ENCODE results near the gene RAX. TPM values are rescaled to one million over a fixed set of nuclear protein-coding genes. Genes with fewer than 3 reads are reported as not detected.

The RAX gene
- not detected in 2 replicates for total RNA-seq (2012; rRNA removed)

GRCh38 chr18:59272891-59273758 lies at the start of gene RAX:
RAX (minus strand) TSS chr18:59273454; CDS start chr18:59273206, 248 bp downstream.
- peaks cover 4% of the 10 kb centered on the region for H3K9me3 ChIP-seq (replicated peaks; ENCODE audit: low read length)
- H3K9ac ChIP-seq (ENCODE audit: low read depth, low read length): no peak within 1 kb of the TSS
- H3K36me3 ChIP-seq (ENCODE audit: insufficient read depth, low read length): no peaks in the 10 kb centered on the region
- H3K27me3 ChIP-seq (ENCODE audit: control insufficient read depth, insufficient read depth, low read length): peaks cover 98% of the 10 kb centered on the region
- peak within 1 kb of the TSS; percentile 48 for H3K4me3 ChIP-seq (ENCODE audit: low read length)
- no peaks in the 10 kb centered on the region for H3K4me1 ChIP-seq (ENCODE audit: control insufficient read depth, insufficient read depth, low read length)
- H3K4me2 ChIP-seq (ENCODE audit: low read length): peak within 1 kb of the TSS; percentile 60

- Histone ChIP-seq H3K9ac (ENCODE audit: low read depth, low read length) (no peak within 1 kb of the TSS), H3K27me3 (ENCODE audit: control insufficient read depth, insufficient read depth, low read length) (peaks cover 39% of the 10 kb centered on the region), H3K4me1 (ENCODE audit: control insufficient read depth, insufficient read depth, low read length) (no peaks in the 10 kb centered on the region), H3K36me3 (ENCODE audit: insufficient read depth, low read length) (no peaks in the 10 kb centered on the region), H3K4me3 (ENCODE audit: low read length) (no peak within 1 kb of the TSS), H3K9me3 (replicated peaks; ENCODE audit: low read length) (no peaks in the 10 kb centered on the region), H3K4me2 (ENCODE audit: low read length) (no peak within 1 kb of the TSS)
These were observed 45.3 kb upstream of the RAX start, which contains the start of gene CPLX4 for GRCh38 chr18:59318460-59319050. CPLX4 (minus strand) TSS chr18:59318649; CDS start chr18:59318462, 187 bp downstream.

GRCh38 chr18:59311631-59312030 lies 38.4 kb upstream of the RAX start:
- Histone ChIP-seq H3K36me3 (ENCODE audit: insufficient read depth, low read length) (no peaks in the 10 kb centered on the region), H3K4me3 (ENCODE audit: low read length) (no peak overlapping the region), H3K27me3 (ENCODE audit: control insufficient read depth, insufficient read depth, low read length) (peaks cover 56% of the 10 kb centered on the region), H3K4me1 (ENCODE audit: control insufficient read depth, insufficient read depth, low read length) (no peaks in the 10 kb centered on the region), H3K9ac (ENCODE audit: low read depth, low read length) (no peak overlapping the region), H3K9me3 (replicated peaks; ENCODE audit: low read length) (no peaks in the 10 kb centered on the region), H3K4me2 (ENCODE audit: low read length) (no peak overlapping the region)

GRCh38 chr18:59308938-59309260 lies 35.6 kb upstream of the RAX start:
- no peak overlapping the region for H3K9ac ChIP-seq (ENCODE audit: low read depth, low read length)
- H3K4me3 ChIP-seq (ENCODE audit: low read length): peak overlapping the region; percentile 65
- no peaks in the 10 kb centered on the region for H3K9me3 ChIP-seq (replicated peaks; ENCODE audit: low read length)
- H3K36me3 ChIP-seq (ENCODE audit: insufficient read depth, low read length): no peaks in the 10 kb centered on the region
- no peaks in the 10 kb centered on the region for H3K4me1 ChIP-seq (ENCODE audit: control insufficient read depth, insufficient read depth, low read length)
- peaks cover 64% of the 10 kb centered on the region for H3K27me3 ChIP-seq (ENCODE audit: control insufficient read depth, insufficient read depth, low read length)
- H3K4me2 ChIP-seq (ENCODE audit: low read length): peak overlapping the region; percentile 87

- no peaks in the 10 kb centered on the region for H3K36me3 ChIP-seq (ENCODE audit: insufficient read depth, low read length)
- peak overlapping the region; percentile 87 for H3K4me2 ChIP-seq (ENCODE audit: low read length)
- H3K4me3 ChIP-seq (ENCODE audit: low read length): peak overlapping the region; percentile 65
- no peaks in the 10 kb centered on the region for H3K9me3 ChIP-seq (replicated peaks; ENCODE audit: low read length)
- H3K4me1 ChIP-seq (ENCODE audit: control insufficient read depth, insufficient read depth, low read length): no peaks in the 10 kb centered on the region
- H3K27me3 ChIP-seq (ENCODE audit: control insufficient read depth, insufficient read depth, low read length): peaks cover 69% of the 10 kb centered on the region
- H3K9ac ChIP-seq (ENCODE audit: low read depth, low read length): no peak overlapping the region
These were observed 35.1 kb upstream of the RAX start for GRCh38 chr18:59308248-59308937.

GRCh38 chr18:59306640-59307039 lies 33.4 kb upstream of the RAX start:
- H3K36me3 ChIP-seq (ENCODE audit: insufficient read depth, low read length): no peaks in the 10 kb centered on the region
- H3K4me1 ChIP-seq (ENCODE audit: control insufficient read depth, insufficient read depth, low read length): no peaks in the 10 kb centered on the region
- no peak overlapping the region for H3K9ac ChIP-seq (ENCODE audit: low read depth, low read length)
- H3K4me3 ChIP-seq (ENCODE audit: low read length): no peak overlapping the region
- H3K4me2 ChIP-seq (ENCODE audit: low read length): no peak overlapping the region
- no peaks in the 10 kb centered on the region for H3K9me3 ChIP-seq (replicated peaks; ENCODE audit: low read length)
- H3K27me3 ChIP-seq (ENCODE audit: control insufficient read depth, insufficient read depth, low read length): peaks cover 76% of the 10 kb centered on the region

GRCh38 chr18:59305295-59305694 lies 32.0 kb upstream of the RAX start:
- Histone ChIP-seq H3K36me3 (ENCODE audit: insufficient read depth, low read length) (no peaks in the 10 kb centered on the region), H3K4me3 (ENCODE audit: low read length) (no peak overlapping the region), H3K27me3 (ENCODE audit: control insufficient read depth, insufficient read depth, low read length) (peaks cover 68% of the 10 kb centered on the region), H3K9me3 (replicated peaks; ENCODE audit: low read length) (no peaks in the 10 kb centered on the region), H3K4me1 (ENCODE audit: control insufficient read depth, insufficient read depth, low read length) (no peaks in the 10 kb centered on the region), H3K4me2 (ENCODE audit: low read length) (no peak overlapping the region), H3K9ac (ENCODE audit: low read depth, low read length) (no peak overlapping the region)

- Histone ChIP-seq H3K9ac (ENCODE audit: low read depth, low read length) (no peak overlapping the region), H3K4me3 (ENCODE audit: low read length) (no peak overlapping the region), H3K36me3 (ENCODE audit: insufficient read depth, low read length) (no peaks in the 10 kb centered on the region), H3K9me3 (replicated peaks; ENCODE audit: low read length) (no peaks in the 10 kb centered on the region), H3K4me2 (ENCODE audit: low read length) (no peak overlapping the region), H3K27me3 (ENCODE audit: control insufficient read depth, insufficient read depth, low read length) (peaks cover 69% of the 10 kb centered on the region), H3K4me1 (ENCODE audit: control insufficient read depth, insufficient read depth, low read length) (no peaks in the 10 kb centered on the region)
These were observed 30.5 kb upstream of the RAX start for GRCh38 chr18:59303656-59304195.

GRCh38 chr18:59303006-59303405 lies 29.8 kb upstream of the RAX start:
- Histone ChIP-seq H3K4me2 (ENCODE audit: low read length) (no peak overlapping the region), H3K9ac (ENCODE audit: low read depth, low read length) (no peak overlapping the region), H3K27me3 (ENCODE audit: control insufficient read depth, insufficient read depth, low read length) (peaks cover 76% of the 10 kb centered on the region), H3K9me3 (replicated peaks; ENCODE audit: low read length) (no peaks in the 10 kb centered on the region), H3K4me3 (ENCODE audit: low read length) (no peak overlapping the region), H3K4me1 (ENCODE audit: control insufficient read depth, insufficient read depth, low read length) (no peaks in the 10 kb centered on the region), H3K36me3 (ENCODE audit: insufficient read depth, low read length) (no peaks in the 10 kb centered on the region)

GRCh38 chr18:59301929-59302328 lies 28.7 kb upstream of the RAX start:
- H3K36me3 ChIP-seq (ENCODE audit: insufficient read depth, low read length): no peaks in the 10 kb centered on the region
- H3K27me3 ChIP-seq (ENCODE audit: control insufficient read depth, insufficient read depth, low read length): peaks cover 79% of the 10 kb centered on the region
- H3K4me1 ChIP-seq (ENCODE audit: control insufficient read depth, insufficient read depth, low read length): no peaks in the 10 kb centered on the region
- H3K9me3 ChIP-seq (replicated peaks; ENCODE audit: low read length): no peaks in the 10 kb centered on the region
- no peak overlapping the region for H3K4me2 ChIP-seq (ENCODE audit: low read length)
- H3K9ac ChIP-seq (ENCODE audit: low read depth, low read length): no peak overlapping the region
- H3K4me3 ChIP-seq (ENCODE audit: low read length): no peak overlapping the region

- Histone ChIP-seq H3K9ac (ENCODE audit: low read depth, low read length) (no peak overlapping the region), H3K4me3 (ENCODE audit: low read length) (no peak overlapping the region), H3K9me3 (replicated peaks; ENCODE audit: low read length) (no peaks in the 10 kb centered on the region), H3K4me1 (ENCODE audit: control insufficient read depth, insufficient read depth, low read length) (no peaks in the 10 kb centered on the region), H3K4me2 (ENCODE audit: low read length) (no peak overlapping the region), H3K36me3 (ENCODE audit: insufficient read depth, low read length) (no peaks in the 10 kb centered on the region), H3K27me3 (ENCODE audit: control insufficient read depth, insufficient read depth, low read length) (peaks cover 79% of the 10 kb centered on the region)
These were observed 27.5 kb upstream of the RAX start for GRCh38 chr18:59300676-59301285.

Data from skeletal muscle satellite cell (primary cell).